ENCODE measurements around the gene ANKH.

GRCh38 chr5:14684757-14685156 is 186.8 kb downstream of the ANKH start:
- TF ChIP-seq TAF1 (IDR thresholded peaks at IDR 0.05; ENCODE audit: low read depth) (no peak), FOXM1 (IDR thresholded peaks at IDR 0.05; ENCODE audit: borderline replicate concordance, low read depth) (no peak), REST (IDR thresholded peaks at IDR 0.05; ENCODE audit: low read depth) (no peak), EGR1 (IDR thresholded peaks at IDR 0.05) (no peak), RAD21 (IDR thresholded peaks at IDR 0.05; ENCODE audit: low read depth) (no peak)

All from Ishikawa (cell line).